GM21528 (cell line): ENCODE measurements around the gene TRIP10.
A peak's percentile ranks its signal among the peaks of the same experiment; 100 is the strongest.

Source experiments
- ATAC-seq: cut with Tn5 transposase; IDR thresholded peaks from one replicate; pipeline ENCODE4 v1.9.1; 2021; ENCODE audit warnings: mild to moderate bottlenecking, moderate library complexity; ENCODE audit not compliant: unreplicated experiment, low FRiP score

Gene TRIP10

DNA sequence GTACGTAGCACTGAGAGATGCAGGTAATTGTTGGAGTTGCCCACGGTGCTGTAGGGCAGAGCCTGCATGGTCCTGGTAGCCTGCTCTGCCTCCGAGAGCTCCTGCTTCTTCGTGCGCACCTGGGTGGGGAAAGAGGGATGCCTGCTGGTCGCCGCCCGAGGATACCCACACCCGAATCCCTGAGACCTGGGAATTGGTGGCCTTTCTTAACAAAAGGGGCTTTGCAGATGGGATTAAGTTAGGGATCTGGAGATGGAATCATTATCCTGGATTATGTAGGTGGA, 28.5 kb upstream of the TRIP10 start:
- ATAC-seq = no peak

DNA sequence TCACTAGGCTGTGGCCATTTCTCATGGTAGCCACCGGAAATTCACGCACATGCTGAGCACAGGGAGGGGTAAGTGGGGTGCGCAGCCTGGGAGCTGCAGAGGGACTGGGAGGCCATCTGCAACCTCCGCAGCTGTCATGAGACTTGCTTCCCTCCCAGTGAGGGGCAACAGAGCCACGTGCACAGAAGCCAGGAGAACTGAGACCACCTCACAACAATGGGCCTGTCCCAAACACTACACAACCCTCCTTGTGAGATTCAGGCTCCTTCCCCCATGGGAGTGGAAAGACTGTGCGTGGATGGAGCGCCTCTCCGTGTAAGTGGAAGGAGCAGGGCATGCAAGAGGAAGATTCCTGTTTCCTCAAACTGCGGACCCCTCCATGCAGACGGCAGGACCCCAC, 27.9 kb upstream of the TRIP10 start:
- ATAC-seq = no peak

DNA sequence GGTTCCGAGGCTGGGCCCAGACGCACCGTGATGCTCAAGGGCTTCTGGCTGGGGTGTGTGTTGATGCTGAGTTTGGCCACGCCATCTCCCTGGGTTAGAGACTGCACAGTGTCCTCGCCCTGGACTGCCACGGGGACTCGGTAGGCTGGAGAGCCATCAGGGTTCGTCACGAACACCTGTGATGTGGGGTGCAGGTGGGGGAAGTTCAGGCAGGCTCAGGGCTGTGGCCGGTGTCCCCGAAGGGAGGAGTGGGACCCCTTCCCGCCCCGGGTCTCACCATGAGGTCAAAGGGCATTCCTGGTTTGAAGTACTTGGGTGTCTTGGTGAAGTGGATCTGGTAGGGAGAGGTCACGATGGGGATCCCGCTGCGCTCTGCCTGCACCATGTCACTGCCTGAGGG, 27.2 kb upstream of the TRIP10 start:
- no peak for ATAC-seq

DNA sequence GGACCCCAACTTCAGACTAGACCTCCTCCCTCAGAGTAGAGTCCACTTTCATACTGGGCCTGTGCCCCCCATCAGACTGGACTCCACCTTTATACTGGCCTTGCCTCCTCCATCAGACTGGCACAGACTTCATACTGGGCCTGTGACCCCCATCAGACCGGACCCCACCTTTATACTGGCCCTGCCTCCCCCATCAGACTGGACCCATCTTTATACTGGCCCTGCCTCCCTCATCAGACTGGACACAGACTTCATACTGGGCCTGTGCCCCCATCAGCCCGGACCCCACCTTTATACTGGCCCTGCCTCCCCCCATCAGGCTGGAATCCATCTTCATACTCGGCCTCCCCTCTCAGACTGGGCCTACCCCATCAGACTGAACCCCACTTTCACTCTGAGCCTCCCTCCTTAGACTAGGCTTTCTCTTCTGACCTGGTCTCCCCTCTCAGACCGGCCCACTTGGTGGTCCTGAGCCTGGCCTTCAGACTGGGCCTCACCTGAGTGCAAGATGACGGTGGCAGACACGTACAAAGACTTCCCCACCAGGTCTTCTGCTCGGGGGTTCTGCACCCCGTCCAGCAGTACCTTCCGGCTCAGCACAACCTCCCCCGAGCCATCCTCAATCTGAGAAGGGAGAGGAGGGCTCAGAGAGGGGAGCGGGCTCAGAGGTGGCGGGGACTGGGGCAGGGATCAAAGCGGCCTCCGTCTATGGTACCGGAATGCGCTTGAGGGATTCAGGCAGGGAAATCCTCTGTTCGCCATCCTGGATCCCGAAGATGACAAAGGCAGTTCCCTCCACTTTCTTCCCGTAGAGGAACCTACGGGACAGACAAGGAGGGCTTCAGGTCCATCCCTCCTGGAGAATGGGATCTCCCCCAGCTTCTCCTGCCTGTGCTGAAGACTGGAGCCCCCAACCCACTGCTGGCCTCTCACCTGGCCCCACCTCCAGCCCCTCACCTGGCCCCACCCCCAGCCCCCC, 26.5 kb upstream of the TRIP10 start:
- ATAC-seq = no peak

DNA sequence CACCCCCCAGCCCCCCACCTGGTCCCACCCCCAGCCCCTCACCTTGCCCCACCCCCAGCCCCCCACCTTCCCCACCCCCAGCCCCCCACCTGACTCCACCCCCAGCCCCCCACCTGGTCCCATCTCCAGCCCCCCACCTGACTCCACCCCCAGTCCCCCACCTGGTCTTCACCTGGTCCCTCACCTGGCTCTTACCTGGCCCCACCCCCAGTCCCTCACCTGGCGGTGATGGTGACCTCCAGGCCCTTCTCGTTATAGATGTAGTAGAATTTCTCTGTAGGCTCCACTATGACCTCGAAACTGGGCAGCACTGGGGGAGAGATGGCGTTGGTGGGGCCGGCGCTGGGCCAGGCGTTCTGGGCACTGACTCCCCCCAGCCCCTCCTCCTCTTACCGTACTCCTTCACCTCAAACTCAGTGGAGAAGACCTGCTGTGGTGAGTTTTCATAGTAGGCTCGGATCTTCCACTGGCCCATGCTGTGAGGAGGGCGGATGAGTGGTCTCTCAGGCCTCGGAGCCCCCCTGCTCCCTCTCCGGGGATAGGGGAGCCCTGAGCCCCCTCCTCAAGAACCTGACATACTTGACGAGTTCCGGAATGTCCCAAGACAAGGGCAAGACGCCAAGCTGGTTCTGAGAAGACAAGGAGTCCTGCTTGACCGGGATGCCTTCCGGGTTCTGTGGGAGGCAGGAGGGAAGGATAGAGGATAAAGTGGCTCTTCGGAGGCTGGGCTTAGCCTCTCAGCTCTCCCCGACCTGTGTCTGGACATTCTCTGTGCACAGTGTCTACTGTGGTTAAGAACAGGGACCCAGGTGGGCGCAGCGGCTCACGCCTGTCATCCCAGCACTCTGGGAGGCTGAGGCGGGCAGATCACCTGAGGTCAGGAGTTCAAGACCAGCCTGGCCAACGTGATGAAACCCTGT, 25.4 kb upstream of the TRIP10 start:
- no peak for ATAC-seq

DNA sequence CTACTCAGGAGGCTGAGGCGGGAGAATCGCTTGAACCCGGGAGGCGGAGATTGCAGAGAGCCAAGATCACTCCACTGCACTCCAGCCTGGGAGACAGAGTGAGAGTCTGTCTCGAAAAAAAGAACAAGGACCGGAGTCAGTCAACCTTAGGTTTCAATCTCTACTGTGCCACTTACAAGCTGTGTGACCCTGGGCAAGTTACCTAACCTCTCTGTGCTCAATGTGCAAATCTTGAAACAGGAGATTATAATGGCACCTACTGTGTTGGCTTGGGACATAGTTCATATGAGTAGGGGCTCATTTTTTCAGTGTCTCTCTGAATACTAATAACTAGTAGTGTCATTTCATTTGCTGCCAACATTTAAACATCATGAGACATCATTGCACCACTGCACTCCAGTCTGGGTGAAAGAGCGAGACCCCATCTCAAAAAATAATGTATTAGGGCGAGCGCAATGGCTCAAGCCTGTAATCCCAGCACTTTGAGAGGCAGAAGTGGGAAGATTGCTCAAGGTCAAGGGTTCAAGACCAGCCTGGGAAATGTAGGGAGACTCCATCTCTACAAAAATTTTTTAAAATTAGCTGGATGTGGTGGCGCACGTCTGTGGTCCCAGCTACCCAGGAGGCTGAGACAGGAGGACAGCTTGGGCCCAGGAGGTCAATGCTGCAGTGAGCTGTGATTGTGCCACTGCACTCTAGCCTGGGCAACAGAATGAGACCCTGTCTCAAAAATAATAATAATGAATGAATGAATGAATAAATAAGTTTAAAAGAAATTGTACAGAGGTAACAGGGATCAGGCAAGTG, 24.5 kb upstream of the TRIP10 start:
- ATAC-seq = no peak

DNA sequence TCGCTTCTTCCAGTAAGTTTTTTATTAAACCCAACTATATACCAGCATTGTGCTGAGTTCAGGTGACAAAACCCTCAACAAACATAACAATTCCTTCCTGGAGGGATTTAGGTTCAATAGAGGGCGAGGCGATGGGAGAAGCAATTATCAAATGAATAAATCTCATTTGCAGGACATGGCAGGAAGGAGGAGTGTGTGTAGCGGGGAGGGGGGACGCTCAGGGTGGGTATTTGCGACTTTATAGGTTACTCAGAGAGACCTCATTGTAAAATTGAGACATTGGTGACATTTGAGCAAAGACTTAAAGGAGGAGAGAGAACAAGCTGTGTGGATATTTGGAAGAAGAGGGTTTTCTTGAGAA, 22.9 kb upstream of the TRIP10 start:
- ATAC-seq = no peak

DNA sequence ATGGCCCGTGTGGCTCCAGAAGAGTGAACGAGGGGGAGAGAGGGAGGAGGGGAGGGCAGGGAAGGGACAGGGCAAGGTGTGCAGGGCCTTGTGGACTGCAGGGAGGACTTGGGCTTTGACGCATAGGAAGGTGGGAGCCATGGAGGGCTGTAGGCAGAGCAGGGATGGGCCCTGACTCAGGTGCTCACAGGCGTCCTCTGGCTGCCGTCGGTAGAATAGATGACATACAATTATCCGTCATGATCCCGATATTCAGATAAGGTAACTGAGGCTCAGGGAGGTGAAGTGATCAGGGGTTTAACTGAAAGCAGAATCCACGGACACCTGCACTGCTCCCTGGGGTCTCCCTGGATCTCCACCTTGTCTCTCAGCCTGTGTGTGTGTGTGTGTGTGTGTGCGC, 22.4 kb upstream of the TRIP10 start:
- no peak for ATAC-seq

DNA sequence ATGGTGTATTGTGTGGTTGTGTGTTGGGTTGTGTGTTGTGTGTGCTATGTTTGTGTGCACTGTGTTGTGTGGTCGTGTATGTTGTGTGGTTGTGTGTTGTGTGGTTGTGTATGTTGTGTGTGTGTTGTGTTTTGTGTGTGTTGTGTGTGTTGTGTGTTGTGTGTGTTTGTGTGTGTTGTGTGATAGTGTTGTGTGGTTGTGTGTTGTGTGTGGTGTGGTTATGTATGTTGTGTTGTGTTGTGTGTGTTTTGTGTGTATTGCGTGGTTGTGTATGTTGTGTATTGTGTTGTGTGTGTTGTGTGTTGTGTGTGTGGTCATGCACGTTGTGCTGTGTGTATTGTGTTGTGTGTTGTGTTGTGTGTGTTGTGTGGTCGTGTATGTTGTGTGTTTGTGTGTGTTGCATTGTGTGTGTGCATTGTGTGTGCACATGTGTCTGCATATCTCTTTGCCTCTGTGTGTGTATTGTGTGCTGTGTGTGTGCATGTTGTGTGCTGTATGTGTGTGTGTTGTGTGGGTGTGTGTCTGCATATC, 22.0 kb upstream of the TRIP10 start:
- no peak for ATAC-seq

DNA sequence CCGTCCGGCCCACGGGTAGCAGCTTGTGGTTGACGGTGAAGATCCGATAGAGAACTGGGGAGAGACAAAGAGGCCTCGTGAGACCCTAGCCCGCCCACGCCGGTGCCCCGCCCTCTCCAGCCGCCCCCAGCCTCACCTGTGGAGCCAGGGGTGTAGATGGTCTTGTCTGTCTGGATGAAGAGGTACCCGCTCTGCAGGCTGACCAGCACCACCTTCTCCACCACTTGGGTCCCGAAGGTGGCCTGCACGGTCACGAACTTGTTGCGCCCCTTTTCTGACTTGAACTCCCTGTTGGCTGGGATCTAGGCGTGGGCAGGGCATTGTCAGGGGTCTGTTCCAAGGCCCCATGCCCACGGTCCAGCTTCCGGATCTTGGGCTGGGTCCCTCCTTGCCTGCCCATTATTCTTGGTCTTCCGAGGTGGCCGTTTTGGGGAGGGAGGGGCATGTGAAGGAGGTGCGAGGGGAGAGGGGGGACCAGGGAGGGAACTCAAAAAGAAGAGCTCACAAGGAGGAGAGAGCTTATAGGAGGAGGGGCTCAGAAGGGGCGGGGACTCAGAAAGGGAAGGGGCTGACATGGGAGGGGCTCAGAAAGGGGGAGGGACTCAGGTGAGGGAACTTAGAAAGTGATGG, 21.3 kb upstream of the TRIP10 start:
- ATAC-seq = no peak

DNA sequence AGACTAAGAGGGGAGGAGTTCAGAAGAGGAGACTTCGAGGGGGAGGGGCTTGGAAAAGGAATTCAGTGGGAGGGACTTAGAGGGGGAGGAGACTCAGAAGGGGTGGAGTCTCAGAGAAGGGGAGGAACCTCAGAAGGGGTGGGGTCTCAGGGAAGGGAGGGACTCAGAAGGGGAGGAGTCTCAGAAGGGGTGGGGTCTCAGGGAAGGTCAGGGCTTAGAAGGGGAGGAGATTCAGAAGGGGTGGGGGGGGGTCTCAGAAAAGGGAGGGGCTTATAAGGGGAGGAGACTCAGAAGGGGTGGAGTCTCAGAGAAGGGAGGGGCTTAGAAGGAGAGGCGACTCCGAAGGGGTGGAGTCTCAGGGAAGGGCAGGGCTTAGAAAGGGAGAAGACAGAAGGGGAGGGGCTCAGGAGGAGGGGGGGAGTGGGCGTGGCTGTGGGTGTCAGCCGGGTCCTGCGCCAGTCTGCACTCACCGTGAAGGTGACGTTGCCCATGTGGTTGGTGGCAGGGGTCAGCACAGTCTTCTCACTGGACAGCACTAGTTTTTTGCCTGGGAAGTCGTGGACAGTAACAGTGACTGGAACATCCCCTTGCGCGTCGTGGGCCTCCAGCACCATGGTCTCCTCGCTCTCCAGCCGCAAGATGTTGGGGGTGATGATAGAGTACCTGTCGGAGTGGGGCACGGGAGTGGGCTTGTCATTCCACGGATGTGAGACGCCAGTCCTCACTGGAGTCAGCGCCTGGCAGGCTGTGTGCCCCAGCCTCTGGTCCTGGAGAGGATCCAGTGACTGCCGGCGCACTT, 20.5 kb upstream of the TRIP10 start:
- no peak for ATAC-seq

DNA sequence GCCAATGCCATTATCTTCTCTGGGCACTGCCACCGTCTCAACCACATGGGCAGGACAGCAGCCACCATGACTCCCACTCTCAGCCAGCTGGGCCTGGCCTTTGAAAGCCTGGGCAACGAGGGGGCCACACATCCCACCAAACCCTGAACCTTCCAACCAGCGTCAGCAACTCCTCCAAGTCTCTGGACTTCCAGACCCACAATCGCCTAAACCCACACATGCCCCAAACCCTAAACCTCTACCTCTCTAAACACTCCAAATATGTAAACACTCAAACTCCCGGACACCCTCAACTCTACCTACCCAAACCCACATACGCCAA, 20.0 kb upstream of the TRIP10 start:
- ATAC-seq = no peak

DNA sequence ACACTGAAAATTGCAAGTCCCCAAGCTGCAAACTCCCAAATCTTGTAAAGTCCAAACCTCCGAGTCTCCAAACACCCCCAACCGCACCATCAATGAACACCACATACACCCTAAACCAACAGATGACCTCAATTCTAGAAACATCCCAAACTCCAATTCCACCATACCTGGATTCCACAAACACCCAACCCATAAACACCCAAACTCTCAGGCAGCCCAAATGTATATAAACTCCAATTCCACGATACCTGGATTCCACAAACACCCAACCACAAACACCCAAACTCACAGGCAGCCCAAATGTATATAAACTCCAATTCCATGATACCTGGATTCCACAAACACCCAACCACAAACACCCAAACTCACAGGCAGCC, 19.5 kb upstream of the TRIP10 start:
- no peak for ATAC-seq

DNA sequence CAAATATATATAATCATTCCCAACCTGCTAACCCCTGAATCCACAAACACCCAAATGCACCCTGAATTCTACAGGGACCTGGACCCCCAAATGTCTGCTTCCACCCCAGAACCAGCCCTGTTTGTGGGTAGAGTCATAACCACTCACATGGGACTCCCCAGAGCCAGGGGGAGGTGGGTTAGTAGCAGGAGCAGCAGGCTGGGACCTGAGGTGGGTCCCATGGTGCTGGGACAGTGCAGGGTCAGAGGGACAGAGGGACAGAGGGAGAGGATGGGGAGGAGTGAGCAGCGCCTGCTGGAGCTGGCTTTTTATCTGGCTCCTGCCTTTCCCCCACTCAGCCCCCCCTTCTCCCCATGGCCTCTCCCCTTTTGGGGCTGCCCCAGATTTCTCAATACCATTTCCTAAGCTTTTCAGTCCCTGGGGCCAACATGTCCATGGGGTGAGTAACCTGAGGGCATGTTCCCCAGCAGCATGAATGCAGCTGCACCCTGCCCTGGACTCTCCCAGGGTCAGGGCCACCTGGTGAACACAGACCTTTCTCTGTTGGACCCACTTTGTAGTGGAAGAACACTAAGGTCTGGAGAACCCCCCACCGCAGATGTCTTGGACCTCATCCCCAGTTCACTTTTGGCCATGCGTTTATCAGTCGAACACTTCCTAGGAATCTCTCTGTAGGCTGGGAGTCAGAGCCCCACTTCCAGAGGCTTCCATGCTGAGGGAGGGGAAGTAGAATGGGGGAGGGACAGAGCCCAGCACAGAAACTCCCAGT, 18.9 kb upstream of the TRIP10 start, which contains the start of gene C3:
C3 (minus strand) TSS at position 282 of the 769 bp plus-strand sequence; CDS start at position 221, 61 bp downstream.
- no peak for ATAC-seq

DNA sequence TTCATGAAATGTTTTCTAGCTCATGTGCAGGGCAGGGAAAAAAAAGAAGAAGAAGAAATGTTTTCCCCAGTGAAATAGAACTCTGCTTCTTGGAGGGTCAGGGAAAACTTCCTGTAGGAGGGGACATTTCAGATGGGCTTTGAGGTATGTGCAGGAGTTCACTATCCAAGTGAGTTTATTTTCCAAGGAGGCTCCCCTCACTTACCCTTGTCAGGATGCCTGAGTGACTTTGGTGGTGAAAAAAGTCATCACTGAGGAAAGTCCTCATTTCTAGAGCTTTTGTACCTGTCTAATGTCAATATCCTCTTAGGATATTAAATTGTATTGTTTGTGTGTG, 18.4 kb upstream of the TRIP10 start:
- no peak for ATAC-seq

DNA sequence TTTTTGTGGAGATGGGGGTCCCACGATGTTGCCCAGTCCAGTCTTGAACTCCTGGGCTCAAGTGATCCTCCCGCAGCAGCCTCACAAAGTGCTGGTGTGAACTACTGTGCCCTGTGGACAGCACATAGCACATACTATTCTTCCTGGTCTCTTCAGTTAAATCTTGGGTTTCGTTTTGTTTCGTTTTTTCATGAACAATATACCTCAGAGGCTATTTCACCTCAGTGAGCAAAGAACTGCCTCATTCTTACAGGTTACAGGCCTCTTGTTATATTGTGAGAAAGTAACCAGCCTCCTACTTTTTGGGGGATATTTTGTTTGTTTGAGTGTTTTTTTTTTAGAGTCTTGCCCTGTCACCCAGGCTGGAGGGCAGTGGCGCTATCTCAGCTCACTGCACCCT, 17.7 kb upstream of the TRIP10 start:
- ATAC-seq = peak; percentile 47

DNA sequence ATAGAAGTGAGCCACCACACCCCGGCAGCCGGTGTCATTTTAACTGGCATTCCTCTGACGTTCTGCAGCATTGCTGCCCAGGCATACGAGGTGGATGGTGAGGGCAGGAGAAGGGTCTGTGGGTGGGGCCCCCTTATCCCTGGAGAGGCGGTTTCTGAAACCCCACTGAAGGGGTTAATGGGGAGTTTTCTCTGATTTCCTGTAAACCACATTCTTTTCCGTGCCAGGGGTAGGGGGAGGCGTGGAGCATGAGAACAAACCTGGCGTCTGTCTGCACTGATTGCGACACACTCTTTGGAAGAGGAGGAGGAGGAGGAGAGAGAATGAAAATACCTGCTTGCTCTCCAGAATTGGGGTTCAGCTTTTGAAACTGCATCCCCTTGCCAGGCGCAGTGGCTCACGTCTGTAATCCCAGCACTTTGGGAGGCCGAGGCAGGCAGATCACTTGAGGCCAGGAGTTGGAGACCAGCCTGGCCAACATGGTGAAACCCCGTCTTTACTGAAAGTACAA, 16.3 kb upstream of the TRIP10 start:
- no peak for ATAC-seq

DNA sequence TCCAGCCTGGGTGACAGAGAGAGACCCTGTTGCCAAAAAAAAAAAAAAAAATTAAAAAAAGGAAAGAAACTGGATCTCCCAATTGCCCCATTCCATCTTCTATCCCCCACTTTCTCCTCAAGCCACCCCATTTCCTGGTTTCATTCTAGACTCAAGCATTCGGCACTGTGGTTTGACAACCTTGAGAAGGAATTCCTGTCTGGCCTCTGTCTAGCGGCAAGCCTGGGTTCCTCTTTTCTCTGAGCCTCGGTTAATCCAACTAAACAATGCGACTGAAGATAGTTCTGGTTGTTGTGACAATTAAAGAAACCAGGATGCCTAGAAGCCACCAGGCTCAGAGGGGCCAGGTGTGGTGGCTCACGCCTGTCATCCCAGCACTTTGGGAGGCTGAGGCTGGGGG, 15.7 kb upstream of the TRIP10 start:
- no peak for ATAC-seq
